ENCODE measurements around the gene MPLKIP.

GRCh38 chr7:40148671-40149070, 14.2 kb upstream of the MPLKIP start:
- TF ChIP-seq EZH2 (IDR thresholded peaks at IDR 0.05; ENCODE audit: insufficient read depth, poor library complexity, severe bottlenecking): no peak
- TF ChIP-seq EZH2phosphoT487 (IDR thresholded peaks at IDR 0.05; ENCODE audit: insufficient read depth, low read depth): no peak
